Neuronal stem cell (in vitro differentiated cells): ENCODE data around the gene CDK5RAP1.
A peak's percentile ranks its signal among the peaks of the same experiment; 100 is the strongest.

ENCODE experiments used
- DNase-seq: peaks from one replicate; pipeline ENCODE4 v3.0.0-alpha.2; 2013; ENCODE audit warnings: low spot score
- H2AFZ ChIP-seq: one replicate; pipeline ENCODE4 v1.6.1; 2013; ENCODE audit warnings: mild to moderate bottlenecking, low read length, inconsistent platforms
- H2AK5ac ChIP-seq: 2 replicates; pipeline ENCODE4 v1.6.1; 2013; ENCODE audit warnings: low read depth, mild to moderate bottlenecking, inconsistent platforms, low read length, moderate library complexity, mixed read lengths
- H2BK120ac ChIP-seq: 2 replicates; pipeline ENCODE4 v1.6.1; 2013; ENCODE audit warnings: low read depth, mild to moderate bottlenecking, inconsistent platforms, low read length, moderate library complexity, mixed read lengths
- H2BK12ac ChIP-seq: one replicate; pipeline ENCODE4 v1.6.1; 2013; ENCODE audit warnings: low read length, inconsistent platforms
- H2BK15ac ChIP-seq: 2 replicates; pipeline ENCODE4 v1.6.1; 2013; ENCODE audit warnings: mild to moderate bottlenecking, low read length, inconsistent platforms, mixed read lengths
- H2BK5ac ChIP-seq: one replicate; pipeline ENCODE4 v1.6.1; 2013; ENCODE audit warnings: inconsistent platforms, mild to moderate bottlenecking, low read length, moderate library complexity
- H3K14ac ChIP-seq: one replicate; pipeline ENCODE4 v1.6.1; 2013; ENCODE audit warnings: low read length, inconsistent platforms
- H3K18ac ChIP-seq: 2 replicates; pipeline ENCODE4 v1.6.1; 2013; ENCODE audit warnings: low read length, inconsistent platforms
- H3K23ac ChIP-seq: 2 replicates; pipeline ENCODE4 v1.6.1; 2013; ENCODE audit warnings: low read depth, mild to moderate bottlenecking, mixed read lengths, low read length, inconsistent platforms; ENCODE audit not compliant: poor library complexity
- H3K27ac ChIP-seq: replicated peaks from 3 replicates; pipeline ENCODE4 v1.5.1; 2013; ENCODE audit warnings: low read length, inconsistent platforms
- H3K27me3 ChIP-seq, 3 experiments: 2 replicates each; pipeline ENCODE4 v1.6.1; 2013; ENCODE audit warnings: low read length in 3 of 3, mild to moderate bottlenecking in 2 of 3, inconsistent platforms in 1 of 3, low read depth in 1 of 3, mixed read lengths in 1 of 3, moderate library complexity in 1 of 3; ENCODE audit not compliant: control insufficient read depth in 3 of 3, insufficient read depth in 3 of 3
- H3K36me3 ChIP-seq, 2 donors: replicated peaks in 1 of 2; 2 replicates each; pipeline ENCODE4 v1.6.1; 2013; ENCODE audit warnings: low read length in 2 of 2; ENCODE audit not compliant: control insufficient read depth in 2 of 2, insufficient read depth in 2 of 2
- H3K4ac ChIP-seq: 2 replicates; pipeline ENCODE4 v1.6.1; 2013; ENCODE audit warnings: inconsistent platforms, mild to moderate bottlenecking, low read length, moderate library complexity
- H3K4me1 ChIP-seq, 2 donors: 1 replicate in 1 of 2; 2 replicates in 1 of 2; pipeline ENCODE4 v1.6.1; 2013; ENCODE audit warnings: low read length in 2 of 2, low read depth in 1 of 2; ENCODE audit not compliant: control insufficient read depth in 2 of 2, insufficient read depth in 1 of 2
- H3K4me2 ChIP-seq: one replicate; pipeline ENCODE4 v1.6.1; 2013; ENCODE audit warnings: mild to moderate bottlenecking, low read length, inconsistent platforms; ENCODE audit not compliant: insufficient read depth, poor library complexity, severe bottlenecking
- H3K4me3 ChIP-seq, 2 donors: 2 replicates each; pipeline ENCODE4 v1.5.1; 2013; ENCODE audit warnings: low read length in 2 of 2, mild to moderate bottlenecking in 2 of 2, inconsistent platforms in 1 of 2, moderate library complexity in 1 of 2
- H3K79me1 ChIP-seq: one replicate; pipeline ENCODE4 v1.6.1; 2013; ENCODE audit warnings: low read depth, mild to moderate bottlenecking, inconsistent platforms, low read length, moderate library complexity
- H3K9ac ChIP-seq: one replicate; pipeline ENCODE4 v1.6.1; 2013; ENCODE audit warnings: mild to moderate bottlenecking, low read depth, low read length, inconsistent platforms; ENCODE audit not compliant: poor library complexity
- H3K9me3 ChIP-seq, 2 donors: replicated peaks in 1 of 2; 2 replicates each; pipeline versions ENCODE3 to v1.6.1; 2013; ENCODE audit warnings: low read length in 2 of 2, mild to moderate bottlenecking in 2 of 2, inconsistent platforms in 1 of 2, low read depth in 1 of 2, mixed read lengths in 1 of 2, moderate library complexity in 1 of 2; ENCODE audit not compliant: control insufficient read depth in 2 of 2, insufficient read depth in 1 of 2
- H4K8ac ChIP-seq: one replicate; pipeline ENCODE4 v1.6.1; 2013; ENCODE audit warnings: low read depth, mild to moderate bottlenecking, inconsistent platforms, low read length, moderate library complexity
- H4K91ac ChIP-seq: one replicate; pipeline ENCODE4 v1.6.1; 2013; ENCODE audit warnings: low read length, low read depth, mild to moderate bottlenecking, inconsistent platforms; ENCODE audit not compliant: poor library complexity
- WGBS, 2 donors: extraction: QIAGEN DNeasy Blood & Tissue Kit; methylation state at CpG; one replicate each; pipeline ENCODE4 v1.1.7; 2013; ENCODE audit warnings: missing lambda C conversion rate in 2 of 2, mixed read lengths in 1 of 2; ENCODE audit not compliant: insufficient read length in 2 of 2, insufficient replicate concordance in 1 of 2; ENCODE audit errors: extremely low coverage in 2 of 2; 5-methylcytosine and 5-hydroxymethylcytosine counted together

The CDK5RAP1 gene

DNA sequence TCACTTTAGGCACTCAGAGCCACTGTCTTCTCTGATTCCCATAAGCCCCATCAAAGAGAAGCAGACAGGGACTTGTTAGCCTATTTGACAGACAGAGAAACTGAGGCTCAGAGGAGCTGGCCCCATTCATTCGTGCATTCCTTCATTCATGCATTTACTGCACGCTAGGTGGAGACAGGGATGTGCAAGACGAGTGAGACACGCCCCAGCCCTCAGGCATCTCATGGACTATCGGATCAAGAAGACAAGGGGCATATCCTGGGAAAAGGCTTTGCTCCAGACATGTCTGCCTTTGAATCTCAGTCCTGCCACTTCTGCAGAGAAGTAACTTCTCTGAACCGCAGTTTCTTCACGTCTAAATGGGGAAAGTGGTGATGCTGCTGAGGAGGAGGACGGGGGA, 64.2 kb downstream of the CDK5RAP1 start:
- Histone ChIP-seq H3K18ac (no peak overlapping the region), H3K23ac (no peak overlapping the region), H3K9ac (no peak overlapping the region), H3K27ac (no peak overlapping the region), H2BK120ac (no peak overlapping the region), H3K9me3 (no peaks in the 10 kb centered on the region), H3K4me2 (no peak overlapping the region), H2AFZ (no peak overlapping the region), H3K14ac (no peak overlapping the region), H4K8ac (no peak overlapping the region), H3K27me3 (peaks cover 0 to 11% (median 0%) of the 10 kb centered on the region in 3 experiments), H3K4me3 (no peak overlapping the region), H3K4ac (no peak overlapping the region), H2BK5ac (no peak overlapping the region), H3K79me1 (no peaks in the 10 kb centered on the region), H4K91ac (no peak overlapping the region), H3K4me1 (peaks cover 7 to 10% of the 10 kb centered on the region in 2 donors), H3K36me3 (no peaks in the 10 kb centered on the region), H2BK15ac (no peak overlapping the region), H2BK12ac (no peak overlapping the region), H2AK5ac (no peak overlapping the region)
- no CpG with 5 or more reads among the region's 8 CpGs for WGBS, 2 donors
- no peak for DNase-seq

DNA sequence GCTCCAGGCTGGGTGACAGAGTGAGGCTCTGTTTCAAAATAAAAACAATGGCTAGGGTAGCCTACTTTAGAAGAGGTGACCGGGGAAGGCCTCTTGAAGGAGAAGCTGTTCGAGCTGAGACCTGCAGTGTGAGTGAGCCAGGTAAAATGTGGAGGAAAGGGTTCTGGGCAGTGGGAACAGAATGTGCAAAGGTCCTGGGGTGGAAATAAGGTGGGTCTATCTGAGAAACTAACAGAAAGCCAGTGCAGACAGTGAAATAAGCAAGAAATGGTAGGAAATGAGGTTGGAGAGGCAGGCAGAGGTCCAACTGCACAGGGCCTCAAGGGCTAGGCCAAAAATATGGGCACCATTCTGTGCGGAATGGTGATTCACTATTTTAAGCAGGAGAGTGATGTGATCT, 64.9 kb downstream of the CDK5RAP1 start:
- no peak overlapping the region for H3K27ac ChIP-seq
- no peak overlapping the region for H2BK5ac ChIP-seq
- no peak overlapping the region for H3K18ac ChIP-seq
- no CpG with 5 or more reads among the region's 3 CpGs for WGBS, 2 donors
- peaks cover 7 to 11% of the 10 kb centered on the region in 2 donors for H3K4me1 ChIP-seq
- no peaks in the 10 kb centered on the region for H3K9me3 ChIP-seq
- H2AFZ ChIP-seq, result no peak overlapping the region
- H2BK120ac ChIP-seq, result no peak overlapping the region
- H4K91ac ChIP-seq, result no peak overlapping the region
- H4K8ac ChIP-seq, result no peak overlapping the region
- H3K27me3 ChIP-seq, result peaks cover 0 to 16% (median 0%) of the 10 kb centered on the region in 3 experiments
- H3K23ac ChIP-seq, result no peak overlapping the region
- H3K79me1 ChIP-seq, result no peaks in the 10 kb centered on the region
- no peak overlapping the region for H2BK12ac ChIP-seq
- no peak overlapping the region for H3K4me3 ChIP-seq
- no peak overlapping the region for H3K4ac ChIP-seq
- no peak overlapping the region for H3K9ac ChIP-seq
- no peak overlapping the region for H3K4me2 ChIP-seq
- no peak overlapping the region for H3K14ac ChIP-seq
- no peak overlapping the region for H2AK5ac ChIP-seq
- H2BK15ac ChIP-seq, result no peak overlapping the region
- no peak for DNase-seq
- no peaks in the 10 kb centered on the region for H3K36me3 ChIP-seq

DNA sequence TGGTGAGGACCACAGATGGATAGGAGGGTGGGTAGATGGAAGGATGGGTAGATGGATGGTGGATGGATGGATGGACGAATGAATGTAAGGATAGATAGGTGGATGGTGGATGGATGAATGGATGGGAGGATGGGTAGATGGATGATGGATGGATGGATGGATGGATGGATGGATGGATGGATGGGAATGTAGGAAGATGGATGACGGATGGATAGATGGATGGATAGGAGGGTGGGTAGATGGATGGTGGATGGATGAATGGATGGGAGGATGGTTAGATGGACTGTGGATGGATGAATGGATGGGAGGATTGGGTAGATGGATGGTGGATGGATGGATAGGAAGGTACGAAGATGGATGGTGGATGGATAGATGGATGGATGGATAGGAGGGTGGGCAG, 67.2 kb downstream of the CDK5RAP1 start:
- Histone ChIP-seq H2AFZ (no peak overlapping the region), H2BK12ac (no peak overlapping the region), H3K27ac (no peak overlapping the region), H3K79me1 (no peaks in the 10 kb centered on the region), H4K91ac (no peak overlapping the region), H3K9ac (no peak overlapping the region), H3K18ac (no peak overlapping the region), H4K8ac (no peak overlapping the region), H2BK5ac (no peak overlapping the region), H3K4me2 (no peak overlapping the region), H3K27me3 (peaks cover 0 to 27% (median 0%) of the 10 kb centered on the region in 3 experiments), H3K9me3 (no peaks in the 10 kb centered on the region), H2BK120ac (no peak overlapping the region), H3K4ac (no peak overlapping the region), H3K4me1 (peaks cover under 1 to 11% of the 10 kb centered on the region in 2 donors), H3K23ac (no peak overlapping the region), H2BK15ac (no peak overlapping the region), H3K14ac (no peak overlapping the region), H2AK5ac (no peak overlapping the region), H3K4me3 (peak overlapping the region in 1 of 2 donors; percentile 13), H3K36me3 (no peaks in the 10 kb centered on the region)
- DNase-seq, result no peak
- 100% methylated on average over 1 to 3 of the region's 3 CpGs for WGBS, 2 donors

DNA sequence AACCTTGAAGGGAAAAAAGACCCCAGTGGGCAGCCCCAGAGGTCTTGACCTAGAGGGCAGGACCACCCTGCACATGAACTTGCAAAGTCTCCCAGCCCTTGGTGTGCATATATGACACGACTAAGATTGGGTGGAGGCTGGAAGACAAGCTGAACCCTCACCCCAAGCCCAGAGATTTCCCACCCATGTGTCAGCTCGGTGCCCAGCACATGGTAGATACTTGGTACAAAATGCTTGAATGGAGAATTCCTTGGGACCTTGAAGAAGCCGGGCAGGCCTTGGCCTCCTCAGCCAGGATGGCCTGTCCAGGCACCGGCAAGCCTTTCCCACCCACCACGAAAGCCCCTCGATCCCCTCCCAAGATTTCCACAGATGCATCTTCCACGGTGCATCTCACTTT, 67.7 kb downstream of the CDK5RAP1 start:
- Histone ChIP-seq H2BK15ac (no peak overlapping the region), H3K4ac (no peak overlapping the region)

More for the DNA sequence above, 67.7 kb downstream of the CDK5RAP1 start:
- Histone ChIP-seq H3K27ac (no peak overlapping the region), H3K36me3 (no peaks in the 10 kb centered on the region), H3K9ac (no peak overlapping the region), H3K9me3 (no peaks in the 10 kb centered on the region), H3K4me1 (peaks cover 0 to 14% of the 10 kb centered on the region in 2 donors), H2BK12ac (no peak overlapping the region), H3K27me3 (peaks cover 0 to 32% (median 0%) of the 10 kb centered on the region in 3 experiments), H4K8ac (no peak overlapping the region), H2BK5ac (no peak overlapping the region), H3K4me3 (peak overlapping the region in 1 of 2 donors; percentile 13), H4K91ac (no peak overlapping the region), H2AFZ (no peak overlapping the region), H3K18ac (no peak overlapping the region), H2BK120ac (no peak overlapping the region), H3K79me1 (no peaks in the 10 kb centered on the region), H3K14ac (no peak overlapping the region), H3K23ac (no peak overlapping the region), H3K4me2 (no peak overlapping the region), H2AK5ac (no peak overlapping the region)
- no CpG with 5 or more reads among the region's 7 CpGs for WGBS, 2 donors
- DNase-seq, result no peak
